Fibroblast of peridontal ligament (primary cell): ENCODE results near the gene ZFX.

Experiments used
- DNase-seq: peaks from one replicate; pipeline ENCODE4 v3.0.0-alpha.2; 2010; ENCODE audit errors: extremely low read depth

Gene ZFX

GRCh38 chrX:24235084-24235710, 85.7 kb downstream of the ZFX start:
- DNase-seq, result no peak

GRCh38 chrX:24241822-24242648, 92.5 kb downstream of the ZFX start:
- peak; percentile 45 for DNase-seq

GRCh38 chrX:24242649-24243175, 93.2 kb downstream of the ZFX start:
- DNase-seq, result peak; percentile 98

- no peak for DNase-seq
These were observed 93.7 kb downstream of the ZFX start for GRCh38 chrX:24243188-24243587.

- DNase-seq, result peak; percentile 84
These were observed 94.2 kb downstream of the ZFX start for GRCh38 chrX:24243692-24244091.

GRCh38 chrX:24245202-24245601, 95.7 kb downstream of the ZFX start:
- peak; percentile 69 for DNase-seq

GRCh38 chrX:24248042-24248441, 98.5 kb downstream of the ZFX start:
- no peak for DNase-seq

- peak; percentile 23 for DNase-seq
These were observed 103.5 kb downstream of the ZFX start for GRCh38 chrX:24253030-24253429.

GRCh38 chrX:24253469-24253868, 103.9 kb downstream of the ZFX start:
- DNase-seq, result no peak

- no peak for DNase-seq
These were observed 107.5 kb downstream of the ZFX start for GRCh38 chrX:24257011-24257410.

GRCh38 chrX:24259544-24260240, 110.2 kb downstream of the ZFX start:
- DNase-seq, result peak; percentile 87

- no peak for DNase-seq
These were observed 111.5 kb downstream of the ZFX start for GRCh38 chrX:24260842-24261550.

GRCh38 chrX:24262309-24262708, 112.8 kb downstream of the ZFX start:
- DNase-seq, result no peak

GRCh38 chrX:24264383-24264782, 114.9 kb downstream of the ZFX start:
- no peak for DNase-seq
